HepG2 (cell line): ENCODE measurements around the gene HSPA1B. TPM values are rescaled to one million over a fixed set of nuclear protein-coding genes. Genes with fewer than 3 reads are reported as not detected.

Source experiments
- CHD4 ChIP-seq: fragments of 200-600 bp; sonication (generic); IDR thresholded peaks from 2 replicates; pipeline ENCODE4 v1.7.0; 2017; ENCODE audit warnings: mild to moderate bottlenecking, low read length, borderline replicate concordance
- FOXJ3 ChIP-seq: sonication (generic); formaldehyde crosslinking; IDR thresholded peaks from 2 replicates; pipeline ENCODE4 v1.4.0; 2020; ENCODE audit warnings: missing genetic modification reagents, mild to moderate bottlenecking, borderline replicate concordance
- HNRNPUL1 ChIP-seq: fragments of 200-400 bp; formaldehyde crosslinking; IDR thresholded peaks from 2 replicates; pipeline ENCODE4 v1.6.1; 2017; ENCODE audit warnings: low read depth, mild to moderate bottlenecking, low read length, moderate library complexity
- NCOR1 ChIP-seq: fragments of 200-600 bp; sonication (generic); IDR thresholded peaks from 2 replicates; pipeline ENCODE4 v1.7.0; 2017; ENCODE audit warnings: antibody characterized with exemption, low read length, borderline replicate concordance
- NFE2 ChIP-seq: sonication (generic); formaldehyde crosslinking; IDR thresholded peaks from 2 replicates; pipeline ENCODE4 v1.4.0; 2020; ENCODE audit warnings: missing genetic modification reagents
- NFYB ChIP-seq: sonication (generic); formaldehyde crosslinking; IDR thresholded peaks from 2 replicates; pipeline ENCODE4 v1.4.0; 2020; ENCODE audit warnings: missing genetic modification reagents
- POGZ ChIP-seq: sonication (generic); formaldehyde crosslinking; IDR thresholded peaks from 2 replicates; pipeline ENCODE4 v1.4.0; 2020; ENCODE audit warnings: mild to moderate bottlenecking, missing genetic modification reagents
- SPEN ChIP-seq: sonication (generic); formaldehyde crosslinking; IDR thresholded peaks from 2 replicates; pipeline ENCODE4 v1.5.1; 2020; ENCODE audit warnings: low read depth, mild to moderate bottlenecking, missing genetic modification reagents
- XBP1 ChIP-seq: sonication (generic); formaldehyde crosslinking; IDR thresholded peaks from 2 replicates; pipeline ENCODE4 v1.5.0; 2020; ENCODE audit warnings: missing genetic modification reagents
- ZNF33A ChIP-seq: sonication (generic); formaldehyde crosslinking; IDR thresholded peaks from 2 replicates; pipeline ENCODE4 v1.5.1; 2020; ENCODE audit warnings: missing genetic modification reagents, mild to moderate bottlenecking, moderate library complexity, borderline replicate concordance
- ZNF367 ChIP-seq: sonication (generic); formaldehyde crosslinking; IDR thresholded peaks from 2 replicates; pipeline ENCODE4 v1.4.0; 2020; ENCODE audit warnings: missing genetic modification reagents, borderline replicate concordance
- ZNF441 ChIP-seq: sonication (generic); formaldehyde crosslinking; IDR thresholded peaks from 2 replicates; pipeline ENCODE4 v1.7.0; 2021; ENCODE audit warnings: missing genetic modification reagents, borderline replicate concordance
- ZNF615 ChIP-seq: sonication (generic); formaldehyde crosslinking; IDR thresholded peaks from 2 replicates; pipeline ENCODE4 v1.5.0; 2020; ENCODE audit warnings: mild to moderate bottlenecking, missing genetic modification reagents, borderline replicate concordance
- ZNF703 ChIP-seq: sonication (generic); formaldehyde crosslinking; IDR thresholded peaks from 2 replicates; pipeline ENCODE4 v1.5.1; 2020; ENCODE audit warnings: missing genetic modification reagents, mild to moderate bottlenecking, moderate library complexity, borderline replicate concordance
- polyA plus RNA-seq, 8 experiments: library from polyadenylated mRNA; depleted of rRNA in 3 of 8; stranded (reverse) in 7 of 8; unstranded in 1 of 8; fragments of >200 nt; fragmentation: Illumina TruSeq in 4 of 8; extraction: Trizol in 4 of 8; gene quantifications; 2 replicates each; pipeline versions ENCODE4 v1.2.1 to v1.2.3, GENCODE V29; 2011 to 2016; ENCODE audit warnings: low read depth in 4 of 8, missing spikeins in 1 of 8, mixed read lengths in 1 of 8; ENCODE audit not compliant: insufficient read depth in 1 of 8
- total RNA-seq, 5 experiments: library from RNA; depleted of rRNA; stranded (reverse); fragments of >200 nt; fragmentation: Illumina TruSeq; extraction: Trizol; gene quantifications; 2 replicates each; pipeline ENCODE4 v1.2.3, GENCODE V29; 2016; ENCODE audit warnings: low read depth in 1 of 5
- TF ChIP-seq, protein P1 (sequence below): sonication (generic); formaldehyde crosslinking; IDR thresholded peaks from 2 replicates; pipeline ENCODE4 v1.9.0; 2021; ENCODE audit warnings: mild to moderate bottlenecking, missing genetic modification reagents
- TF ChIP-seq, protein P2 (sequence below): sonication (generic); formaldehyde crosslinking; IDR thresholded peaks from 2 replicates; pipeline ENCODE4 v1.8.1; 2023; ENCODE audit warnings: mild to moderate bottlenecking, missing genetic modification reagents
- TF ChIP-seq, protein P3 (sequence below): IDR thresholded peaks from 2 replicates; pipeline ENCODE4 v1.6.1; 2012; ENCODE audit warnings: low read length, improper control_type of control experiment

Gene HSPA1B
- total and polyA plus RNA-seq, 2 of the 13 experiments (the other 11 are each of a cell fraction or from before 2014, with no cell fraction given), result 26.0 to 186 TPM

DNA sequence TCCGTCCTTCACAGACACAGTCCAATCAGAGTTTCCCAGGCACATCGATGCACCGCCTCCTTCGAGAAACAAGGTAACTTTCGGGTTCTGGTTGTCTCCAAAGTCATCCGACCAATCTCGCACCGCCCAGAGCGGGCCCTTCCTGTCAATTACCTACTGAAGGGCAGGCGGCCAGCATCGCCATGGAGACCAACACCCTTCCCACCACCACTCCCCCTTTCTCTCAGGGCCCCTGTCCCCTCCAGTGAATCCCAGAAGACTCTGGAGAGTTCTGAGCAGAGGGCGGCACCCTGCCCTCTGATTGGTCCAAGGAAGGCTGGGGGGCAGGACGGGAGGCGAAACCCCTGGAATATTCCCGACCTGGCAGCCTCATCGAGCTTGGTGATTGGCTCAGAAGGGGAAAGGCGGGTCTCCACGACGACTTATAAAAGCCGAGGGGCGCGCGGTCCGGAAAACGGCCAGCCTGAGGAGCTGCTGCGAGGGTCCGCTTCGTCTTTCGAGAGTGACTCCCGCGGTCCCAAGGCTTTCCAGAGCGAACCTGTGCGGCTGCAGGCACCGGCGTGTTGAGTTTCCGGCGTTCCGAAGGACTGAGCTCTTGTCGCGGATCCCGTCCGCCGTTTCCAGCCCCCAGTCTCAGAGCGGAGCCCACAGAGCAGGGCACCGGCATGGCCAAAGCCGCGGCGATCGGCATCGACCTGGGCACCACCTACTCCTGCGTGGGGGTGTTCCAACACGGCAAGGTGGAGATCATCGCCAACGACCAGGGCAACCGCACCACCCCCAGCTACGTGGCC lies at the start of gene HSPA1B (continued):
- TF ChIP-seq, protein P1, sequence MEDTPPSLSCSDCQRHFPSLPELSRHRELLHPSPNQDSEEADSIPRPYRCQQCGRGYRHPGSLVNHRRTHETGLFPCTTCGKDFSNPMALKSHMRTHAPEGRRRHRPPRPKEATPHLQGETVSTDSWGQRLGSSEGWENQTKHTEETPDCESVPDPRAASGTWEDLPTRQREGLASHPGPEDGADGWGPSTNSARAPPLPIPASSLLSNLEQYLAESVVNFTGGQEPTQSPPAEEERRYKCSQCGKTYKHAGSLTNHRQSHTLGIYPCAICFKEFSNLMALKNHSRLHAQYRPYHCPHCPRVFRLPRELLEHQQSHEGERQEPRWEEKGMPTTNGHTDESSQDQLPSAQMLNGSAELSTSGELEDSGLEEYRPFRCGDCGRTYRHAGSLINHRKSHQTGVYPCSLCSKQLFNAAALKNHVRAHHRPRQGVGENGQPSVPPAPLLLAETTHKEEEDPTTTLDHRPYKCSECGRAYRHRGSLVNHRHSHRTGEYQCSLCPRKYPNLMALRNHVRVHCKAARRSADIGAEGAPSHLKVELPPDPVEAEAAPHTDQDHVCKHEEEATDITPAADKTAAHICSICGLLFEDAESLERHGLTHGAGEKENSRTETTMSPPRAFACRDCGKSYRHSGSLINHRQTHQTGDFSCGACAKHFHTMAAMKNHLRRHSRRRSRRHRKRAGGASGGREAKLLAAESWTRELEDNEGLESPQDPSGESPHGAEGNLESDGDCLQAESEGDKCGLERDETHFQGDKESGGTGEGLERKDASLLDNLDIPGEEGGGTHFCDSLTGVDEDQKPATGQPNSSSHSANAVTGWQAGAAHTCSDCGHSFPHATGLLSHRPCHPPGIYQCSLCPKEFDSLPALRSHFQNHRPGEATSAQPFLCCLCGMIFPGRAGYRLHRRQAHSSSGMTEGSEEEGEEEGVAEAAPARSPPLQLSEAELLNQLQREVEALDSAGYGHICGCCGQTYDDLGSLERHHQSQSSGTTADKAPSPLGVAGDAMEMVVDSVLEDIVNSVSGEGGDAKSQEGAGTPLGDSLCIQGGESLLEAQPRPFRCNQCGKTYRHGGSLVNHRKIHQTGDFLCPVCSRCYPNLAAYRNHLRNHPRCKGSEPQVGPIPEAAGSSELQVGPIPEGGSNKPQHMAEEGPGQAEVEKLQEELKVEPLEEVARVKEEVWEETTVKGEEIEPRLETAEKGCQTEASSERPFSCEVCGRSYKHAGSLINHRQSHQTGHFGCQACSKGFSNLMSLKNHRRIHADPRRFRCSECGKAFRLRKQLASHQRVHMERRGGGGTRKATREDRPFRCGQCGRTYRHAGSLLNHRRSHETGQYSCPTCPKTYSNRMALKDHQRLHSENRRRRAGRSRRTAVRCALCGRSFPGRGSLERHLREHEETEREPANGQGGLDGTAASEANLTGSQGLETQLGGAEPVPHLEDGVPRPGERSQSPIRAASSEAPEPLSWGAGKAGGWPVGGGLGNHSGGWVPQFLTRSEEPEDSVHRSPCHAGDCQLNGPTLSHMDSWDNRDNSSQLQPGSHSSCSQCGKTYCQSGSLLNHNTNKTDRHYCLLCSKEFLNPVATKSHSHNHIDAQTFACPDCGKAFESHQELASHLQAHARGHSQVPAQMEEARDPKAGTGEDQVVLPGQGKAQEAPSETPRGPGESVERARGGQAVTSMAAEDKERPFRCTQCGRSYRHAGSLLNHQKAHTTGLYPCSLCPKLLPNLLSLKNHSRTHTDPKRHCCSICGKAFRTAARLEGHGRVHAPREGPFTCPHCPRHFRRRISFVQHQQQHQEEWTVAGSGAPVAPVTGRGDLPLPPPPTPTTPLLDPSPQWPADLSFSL (CRISPR knock-in tag), result no peak; the same call in 1 of the 2 replicates
- TF ChIP-seq NFYB, result peak; percentile 89
- TF ChIP-seq NFE2, result no peak
- TF ChIP-seq HNRNPUL1, result no peak
- TF ChIP-seq NCOR1, result 0 out of 2 replicates have a peak, but pooled peaks have one; percentile 12
- TF ChIP-seq ZNF367, result 0 out of 2 replicates have a peak, but pooled peaks have one; percentile 59
- TF ChIP-seq POGZ, result 0 out of 2 replicates have a peak, but pooled peaks have one; percentile 77
- TF ChIP-seq, protein P2, sequence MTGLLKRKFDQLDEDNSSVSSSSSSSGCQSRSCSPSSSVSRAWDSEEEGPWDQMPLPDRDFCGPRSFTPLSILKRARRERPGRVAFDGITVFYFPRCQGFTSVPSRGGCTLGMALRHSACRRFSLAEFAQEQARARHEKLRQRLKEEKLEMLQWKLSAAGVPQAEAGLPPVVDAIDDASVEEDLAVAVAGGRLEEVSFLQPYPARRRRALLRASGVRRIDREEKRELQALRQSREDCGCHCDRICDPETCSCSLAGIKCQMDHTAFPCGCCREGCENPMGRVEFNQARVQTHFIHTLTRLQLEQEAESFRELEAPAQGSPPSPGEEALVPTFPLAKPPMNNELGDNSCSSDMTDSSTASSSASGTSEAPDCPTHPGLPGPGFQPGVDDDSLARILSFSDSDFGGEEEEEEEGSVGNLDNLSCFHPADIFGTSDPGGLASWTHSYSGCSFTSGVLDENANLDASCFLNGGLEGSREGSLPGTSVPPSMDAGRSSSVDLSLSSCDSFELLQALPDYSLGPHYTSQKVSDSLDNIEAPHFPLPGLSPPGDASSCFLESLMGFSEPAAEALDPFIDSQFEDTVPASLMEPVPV (CRISPR knock-in tag), result peak; percentile 79
- peak; percentile 92; the same call in 1 of the 2 replicates for TF ChIP-seq ZNF615 (CRISPR knock-in tag)
- TF ChIP-seq, protein P3, sequence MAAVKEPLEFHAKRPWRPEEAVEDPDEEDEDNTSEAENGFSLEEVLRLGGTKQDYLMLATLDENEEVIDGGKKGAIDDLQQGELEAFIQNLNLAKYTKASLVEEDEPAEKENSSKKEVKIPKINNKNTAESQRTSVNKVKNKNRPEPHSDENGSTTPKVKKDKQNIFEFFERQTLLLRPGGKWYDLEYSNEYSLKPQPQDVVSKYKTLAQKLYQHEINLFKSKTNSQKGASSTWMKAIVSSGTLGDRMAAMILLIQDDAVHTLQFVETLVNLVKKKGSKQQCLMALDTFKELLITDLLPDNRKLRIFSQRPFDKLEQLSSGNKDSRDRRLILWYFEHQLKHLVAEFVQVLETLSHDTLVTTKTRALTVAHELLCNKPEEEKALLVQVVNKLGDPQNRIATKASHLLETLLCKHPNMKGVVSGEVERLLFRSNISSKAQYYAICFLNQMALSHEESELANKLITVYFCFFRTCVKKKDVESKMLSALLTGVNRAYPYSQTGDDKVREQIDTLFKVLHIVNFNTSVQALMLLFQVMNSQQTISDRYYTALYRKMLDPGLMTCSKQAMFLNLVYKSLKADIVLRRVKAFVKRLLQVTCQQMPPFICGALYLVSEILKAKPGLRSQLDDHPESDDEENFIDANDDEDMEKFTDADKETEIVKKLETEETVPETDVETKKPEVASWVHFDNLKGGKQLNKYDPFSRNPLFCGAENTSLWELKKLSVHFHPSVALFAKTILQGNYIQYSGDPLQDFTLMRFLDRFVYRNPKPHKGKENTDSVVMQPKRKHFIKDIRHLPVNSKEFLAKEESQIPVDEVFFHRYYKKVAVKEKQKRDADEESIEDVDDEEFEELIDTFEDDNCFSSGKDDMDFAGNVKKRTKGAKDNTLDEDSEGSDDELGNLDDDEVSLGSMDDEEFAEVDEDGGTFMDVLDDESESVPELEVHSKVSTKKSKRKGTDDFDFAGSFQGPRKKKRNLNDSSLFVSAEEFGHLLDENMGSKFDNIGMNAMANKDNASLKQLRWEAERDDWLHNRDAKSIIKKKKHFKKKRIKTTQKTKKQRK, result 0 out of 2 replicates have a peak, but pooled peaks have one; percentile 33
- TF ChIP-seq CHD4, result no peak
- peak; percentile 74; the same call in 1 of the 2 replicates for TF ChIP-seq XBP1 (CRISPR knock-in tag)
- 0 out of 2 replicates have a peak, but pooled peaks have one; percentile 66 for TF ChIP-seq ZNF441 (CRISPR knock-in tag)
- peak; percentile 69 for TF ChIP-seq SPEN (CRISPR knock-in tag)
- 0 out of 2 replicates have a peak, but pooled peaks have one; percentile 38 for TF ChIP-seq FOXJ3 (CRISPR knock-in tag)
- TF ChIP-seq ZNF33A (CRISPR knock-in tag), result no peak
- no peak for TF ChIP-seq ZNF703 (CRISPR knock-in tag)
